Heart left ventricle (tissue), 13 donors: ENCODE results near the gene KCTD7.

ENCODE experiments used
- CTCF ChIP-seq, 12 donors: fragments of 200-600 bp; sonication (generic) in 4 of 12; IDR thresholded peaks; one replicate each; pipeline versions ENCODE4 v1.5.0 to v1.8.0; 2018 to 2022; ENCODE audit warnings: antibody characterized with exemption in 12 of 12, mild to moderate bottlenecking in 5 of 12
- POLR2A ChIP-seq, 2 donors: fragments of 450-650 bp; IDR thresholded peaks; one replicate each; pipeline ENCODE4 v1.6.1; 2017; ENCODE audit warnings: antibody characterized with exemption in 2 of 2, mild to moderate bottlenecking in 2 of 2, moderate library complexity in 2 of 2
- donor health status: ischemic (EF 13 %, LVEDD 7.1; RV severe dilation, severe dysfunction).
- donor health status: DM: no; HTN: yes; CAD: no.
- donor health status: DM: no; HTN: no; CAD: no.
- donor health status: ischemic (EF 25% LVEDD 6.9; RV normal size, moderate dysfunction).
- donor health status: ischemic (EF 25% LVEDD 5.7; RV mildly dilated, moderate dysfunction).
- donor health status: ischemic (EF 35%, LVEDD 5.7; RV mildly dilated, moderate dysfunction).
- donor health status: nonischemic (EF 11% LVEDD 7.7; RV severe dilation, severe dysfunction).
- donor health status: DM: yes; HTN: yes; CAD: no.
- donor health status: PGD.
- donor health status: ischemic (EF 29% LVEDD 5.4; RV normal size, mild dysfunction).
- donor health status: nonischemic (EF 23%, LVEDD 6.1; RV moderate dilation, normal function).

GRCh38 chr7:66609176-66609575 lies 19.5 kb upstream of the KCTD7 start:
- TF ChIP-seq CTCF (IDR thresholded peaks at IDR 0.05) (no peak), POLR2A (IDR thresholded peaks at IDR 0.05) (no peak)
